ENCODE measurements around the gene SERINC4. TPM values are rescaled to one million over a fixed set of nuclear protein-coding genes. Genes with fewer than 3 reads are reported as not detected.
"Not testable (repeated sequence)": the region's sequence is repeated elsewhere in the genome, so short reads cannot be mapped to it uniquely, and the experiment has no call there.

SERINC4 gene
- total and polyA plus RNA-seq, 9 of the 15 experiments (the other 6 are each of a cell fraction or from before 2014, with no cell fraction given): 0.14 to 0.86 (median 0.18) TPM; not detected in 2

GRCh38 chr15:43746245-43746902 is 53.6 kb downstream of the SERINC4 start, which contains the start of gene PDIA3 (continued):
- TF ChIP-seq SIN3A (IDR thresholded peaks at IDR 0.05; ENCODE audit: borderline replicate concordance in 2 of 2, control insufficient read depth in 1 of 2, low read depth in 2 of 2, low read length in 2 of 2) (peak; percentile 59 to 61; a peak in 2 of 4 replicates), RBBP5 (IDR thresholded peaks at IDR 0.05; ENCODE audit: borderline replicate concordance, insufficient read depth, low read length, poor library complexity, severe bottlenecking) (peak; percentile 66), MTA3 (IDR thresholded peaks at IDR 0.05; ENCODE audit: borderline replicate concordance) (peak; percentile 32), ZNF12 (CRISPR knock-in tag; IDR thresholded peaks at IDR 0.05) (peak; percentile 50; the same call in 1 of the 2 replicates), ZBTB11 (CRISPR knock-in tag; IDR thresholded peaks at IDR 0.05) (0 out of 6 replicates have a peak, but pooled peaks of 1 of the 3 experiments have one; percentile 21), ATF3 (CRISPR knock-in tag; conservative IDR thresholded peaks at IDR 0.05) (peak; percentile 70; the same call in 1 of the 2 replicates), MNT (conservative IDR thresholded peaks at IDR 0.05) (peak; percentile 33 to 72), NONO (IDR thresholded peaks at IDR 0.05; ENCODE audit: low read depth in 2 of 2, low read length in 1 of 2) (peak; percentile 20 to 95; a peak in 2 of 4 replicates), VEZF1 (CRISPR knock-in tag; IDR thresholded peaks at IDR 0.05) (peak; percentile 71), RBM25 (IDR thresholded peaks at IDR 0.05; ENCODE audit: low read depth, low read length, severe bottlenecking) (peak; percentile 98), SP1 (CRISPR knock-in tag; IDR thresholded peaks at IDR 0.05) (peak; percentile 74), HNRNPL (IDR thresholded peaks at IDR 0.05; ENCODE audit: low read depth, low read length) (peak; percentile 79), SAFB (IDR thresholded peaks at IDR 0.05; ENCODE audit: borderline replicate concordance, low read depth, low read length) (0 out of 2 replicates have a peak, but pooled peaks have one; percentile 13), RBFOX2 (IDR thresholded peaks at IDR 0.05; ENCODE audit: low read depth, low read length) (peak; percentile 97), CREM (IDR thresholded peaks at IDR 0.05; ENCODE audit: low read depth) (peak; percentile 67), RB1 (IDR thresholded peaks at IDR 0.05; ENCODE audit: low read depth) (peak; percentile 79)
- TF ChIP-seq ATF3 (IDR thresholded peaks at IDR 0.05): not testable (repeated sequence)
